Sigmoid colon (tissue), 4 donors: ENCODE data around the gene SPIRE1.

ENCODE experiments used
- CTCF ChIP-seq, 4 experiments: fragments of 450-650 bp in 3 of 4; fragments of 200-600 bp in 1 of 4; IDR thresholded peaks; one replicate each; pipeline ENCODE4 v1.5.1; 2016 to 2019; ENCODE audit warnings: antibody characterized with exemption in 4 of 4, mild to moderate bottlenecking in 3 of 4, moderate library complexity in 2 of 4
- POLR2AphosphoS5 ChIP-seq, 4 donors: sonication (generic); formaldehyde crosslinking; IDR thresholded peaks; one replicate each; pipeline ENCODE4 v1.6.1; 2017; ENCODE audit warnings: antibody characterized with exemption in 4 of 4

- TF ChIP-seq CTCF (IDR thresholded peaks at IDR 0.05) (no peak), POLR2AphosphoS5 (IDR thresholded peaks at IDR 0.05) (no peak)
These were observed 194.7 kb downstream of the SPIRE1 start for GRCh38 chr18:12463191-12463590.
